ENCODE data around the gene TAF4B. TPM values are rescaled to one million over a fixed set of nuclear protein-coding genes. Genes with fewer than 3 reads are reported as not detected.

The TAF4B gene
- total RNA-seq, 2 experiments from 2014 or later: 50.1 to 52.3 TPM

GRCh38 chr18:26271917-26272549, 45.8 kb downstream of the TAF4B start:
- Histone ChIP-seq H3K9me3 (ENCODE audit: low read length) (no peaks in the 10 kb centered on the region), H3K79me2 (ENCODE audit: insufficient read depth, low read depth, low read length) (peaks cover 2% of the 10 kb centered on the region; the same call in 1 of the 2 replicates)
- CTCF ChIA-PET (ENCODE audit: unreplicated experiment): no interaction called here

GRCh38 chr18:26277374-26277773, 51.1 kb downstream of the TAF4B start:
- Histone ChIP-seq H3K27ac (ENCODE audit: low read depth, low read length, poor library complexity, severe bottlenecking) (no peak overlapping the region), H4K20me1 (ENCODE audit: insufficient read depth, low read length) (no peaks in the 10 kb centered on the region), H3K4me2 (ENCODE audit: low read length) (no peak overlapping the region), H3K9me2 (ENCODE audit: insufficient read depth, low read length) (no peaks in the 10 kb centered on the region), H3K79me2 (ENCODE audit: insufficient read depth, low read depth, low read length) (no peaks in the 10 kb centered on the region), H3K36me3 (ENCODE audit: insufficient read depth, low read length) (peaks cover 98% of the 10 kb centered on the region), H2AFZ (ENCODE audit: low read length) (no peak overlapping the region), H3K9me3 (ENCODE audit: low read length) (peaks cover 16% of the 10 kb centered on the region; the same call in 1 of the 2 replicates), H3K4me1 (ENCODE audit: insufficient read depth, low read length, poor library complexity, severe bottlenecking) (peaks cover 27% of the 10 kb centered on the region), H3K4me3 (ENCODE audit: low read depth, low read length, poor library complexity, severe bottlenecking) (no peak overlapping the region)
- ChIA-PET CTCF (ENCODE audit: unreplicated experiment) (interaction anchor here (0.6 kb wide), 1 partner anchor 70 kb away, joined by 3 read pairs; no protein-coding TSS in a partner anchor), POLR2A (interaction anchor here (0.6 to 1.1 kb wide), 5 partner anchors 13 to 193 kb away, joined by 3 to 7 read pairs (median 3); no protein-coding TSS in a partner anchor)
- BruUV-seq (replicated peaks): no TSS peak
- intact Hi-C loops (cut with micrococcal nuclease; ENCODE audit: unreplicated experiment): no loop called here
- no peak for TF ChIP-seq EZH2phosphoT487 (IDR thresholded peaks at IDR 0.05; ENCODE audit: borderline replicate concordance, low read depth, low read length)
- no peak for TF ChIP-seq CTCF (conservative IDR thresholded peaks at IDR 0.05; ENCODE audit: low read length)
- no peak for DNase-seq (ENCODE audit: low spot score)

More at GRCh38 chr18:26271917-26272549, 45.8 kb downstream of the TAF4B start:
- no peak overlapping the region for H3K4me2 ChIP-seq (ENCODE audit: low read length)
- intact Hi-C loops (cut with micrococcal nuclease; ENCODE audit: unreplicated experiment): no loop called here
- peaks cover 93% of the 10 kb centered on the region for H3K36me3 ChIP-seq (ENCODE audit: insufficient read depth, low read length)
- no peaks in the 10 kb centered on the region for H3K9me2 ChIP-seq (ENCODE audit: insufficient read depth, low read length)
- no TSS peak for BruUV-seq (replicated peaks)
- no peak overlapping the region for H2AFZ ChIP-seq (ENCODE audit: low read length)
- H3K27ac ChIP-seq (ENCODE audit: low read depth, low read length, poor library complexity, severe bottlenecking): no peak overlapping the region
- no peak overlapping the region for H3K4me3 ChIP-seq (ENCODE audit: low read depth, low read length, poor library complexity, severe bottlenecking)
- POLR2A ChIA-PET: interaction anchor here (0.6 kb wide), 1 partner anchor 21 kb away, joined by 3 read pairs; no protein-coding TSS in a partner anchor
- no peak for DNase-seq (ENCODE audit: low spot score)
- H3K4me1 ChIP-seq (ENCODE audit: insufficient read depth, low read length, poor library complexity, severe bottlenecking): peaks cover 27% of the 10 kb centered on the region
- TF ChIP-seq EZH2phosphoT487 (IDR thresholded peaks at IDR 0.05; ENCODE audit: borderline replicate concordance, low read depth, low read length) (no peak), CTCF (conservative IDR thresholded peaks at IDR 0.05; ENCODE audit: low read length) (no peak)
- H4K20me1 ChIP-seq (ENCODE audit: insufficient read depth, low read length): no peaks in the 10 kb centered on the region

GRCh38 chr18:26279428-26279827, 53.2 kb downstream of the TAF4B start:
- no peaks in the 10 kb centered on the region for H4K20me1 ChIP-seq (ENCODE audit: insufficient read depth, low read length)
- TF ChIP-seq EZH2phosphoT487 (IDR thresholded peaks at IDR 0.05; ENCODE audit: borderline replicate concordance, low read depth, low read length) (no peak), CTCF (conservative IDR thresholded peaks at IDR 0.05; ENCODE audit: low read length) (no peak)
- H3K9me2 ChIP-seq (ENCODE audit: insufficient read depth, low read length): no peaks in the 10 kb centered on the region
- ChIA-PET CTCF (ENCODE audit: unreplicated experiment) (no interaction called here), POLR2A (interaction anchor here (0.8 to 1.2 kb wide), 2 partner anchors 9 to 1207 kb away, joined by 3 to 4 read pairs; no protein-coding TSS in a partner anchor)
- no peak overlapping the region for H2AFZ ChIP-seq (ENCODE audit: low read length)
- H3K4me1 ChIP-seq (ENCODE audit: insufficient read depth, low read length, poor library complexity, severe bottlenecking): peaks cover 12% of the 10 kb centered on the region
- no peaks in the 10 kb centered on the region for H3K79me2 ChIP-seq (ENCODE audit: insufficient read depth, low read depth, low read length)
- no TSS peak for BruUV-seq (replicated peaks)
- DNase-seq (ENCODE audit: low spot score): no peak
- peaks cover 16% of the 10 kb centered on the region; the same call in 1 of the 2 replicates for H3K9me3 ChIP-seq (ENCODE audit: low read length)
- peaks cover 99% of the 10 kb centered on the region for H3K36me3 ChIP-seq (ENCODE audit: insufficient read depth, low read length)
- H3K4me3 ChIP-seq (ENCODE audit: low read depth, low read length, poor library complexity, severe bottlenecking): no peak overlapping the region
- intact Hi-C loops (cut with micrococcal nuclease; ENCODE audit: unreplicated experiment): no loop called here
- no peak overlapping the region for H3K27ac ChIP-seq (ENCODE audit: low read depth, low read length, poor library complexity, severe bottlenecking)
- no peak overlapping the region for H3K4me2 ChIP-seq (ENCODE audit: low read length)

All from OCI-LY7 (cell line).